ENCODE data around the gene MRGPRG. TPM values are rescaled to one million over a fixed set of nuclear protein-coding genes. Genes with fewer than 3 reads are reported as not detected.

Gene MRGPRG
- polyA plus RNA-seq, 1 donor from 2014 or later, result not detected

DNA sequence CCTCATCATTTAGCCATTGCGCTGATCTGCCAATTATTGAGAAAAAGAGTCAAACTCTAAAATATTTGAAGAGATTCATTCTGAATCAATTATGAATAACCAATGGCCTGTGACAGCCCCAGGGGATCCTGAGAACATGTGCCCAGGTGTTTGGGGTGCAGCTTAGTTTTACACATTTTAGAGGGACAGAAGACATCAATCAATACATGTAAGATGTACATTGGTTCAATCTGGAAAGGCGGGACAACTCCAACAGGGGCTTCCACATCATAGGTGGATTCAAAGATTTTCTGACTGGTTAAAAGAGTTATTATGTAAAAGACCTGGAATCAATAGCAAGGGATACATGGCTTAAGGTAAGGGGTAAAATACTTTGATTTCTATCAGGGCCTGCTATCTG is 18.5 kb upstream of the MRGPRG start:
- no peak for TF ChIP-seq TAF1 (IDR thresholded peaks at IDR 0.05; ENCODE audit: low read depth)
- TF ChIP-seq EZH2 (IDR thresholded peaks at IDR 0.05; ENCODE audit: borderline replicate concordance, insufficient read depth, low read length, poor library complexity, severe bottlenecking), result no peak
- TF ChIP-seq SMC3 (conservative IDR thresholded peaks at IDR 0.05; ENCODE audit: poor library complexity), result no peak
- TF ChIP-seq, protein P1, sequence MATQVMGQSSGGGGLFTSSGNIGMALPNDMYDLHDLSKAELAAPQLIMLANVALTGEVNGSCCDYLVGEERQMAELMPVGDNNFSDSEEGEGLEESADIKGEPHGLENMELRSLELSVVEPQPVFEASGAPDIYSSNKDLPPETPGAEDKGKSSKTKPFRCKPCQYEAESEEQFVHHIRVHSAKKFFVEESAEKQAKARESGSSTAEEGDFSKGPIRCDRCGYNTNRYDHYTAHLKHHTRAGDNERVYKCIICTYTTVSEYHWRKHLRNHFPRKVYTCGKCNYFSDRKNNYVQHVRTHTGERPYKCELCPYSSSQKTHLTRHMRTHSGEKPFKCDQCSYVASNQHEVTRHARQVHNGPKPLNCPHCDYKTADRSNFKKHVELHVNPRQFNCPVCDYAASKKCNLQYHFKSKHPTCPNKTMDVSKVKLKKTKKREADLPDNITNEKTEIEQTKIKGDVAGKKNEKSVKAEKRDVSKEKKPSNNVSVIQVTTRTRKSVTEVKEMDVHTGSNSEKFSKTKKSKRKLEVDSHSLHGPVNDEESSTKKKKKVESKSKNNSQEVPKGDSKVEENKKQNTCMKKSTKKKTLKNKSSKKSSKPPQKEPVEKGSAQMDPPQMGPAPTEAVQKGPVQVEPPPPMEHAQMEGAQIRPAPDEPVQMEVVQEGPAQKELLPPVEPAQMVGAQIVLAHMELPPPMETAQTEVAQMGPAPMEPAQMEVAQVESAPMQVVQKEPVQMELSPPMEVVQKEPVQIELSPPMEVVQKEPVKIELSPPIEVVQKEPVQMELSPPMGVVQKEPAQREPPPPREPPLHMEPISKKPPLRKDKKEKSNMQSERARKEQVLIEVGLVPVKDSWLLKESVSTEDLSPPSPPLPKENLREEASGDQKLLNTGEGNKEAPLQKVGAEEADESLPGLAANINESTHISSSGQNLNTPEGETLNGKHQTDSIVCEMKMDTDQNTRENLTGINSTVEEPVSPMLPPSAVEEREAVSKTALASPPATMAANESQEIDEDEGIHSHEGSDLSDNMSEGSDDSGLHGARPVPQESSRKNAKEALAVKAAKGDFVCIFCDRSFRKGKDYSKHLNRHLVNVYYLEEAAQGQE (IDR thresholded peaks at IDR 0.05; ENCODE audit: borderline replicate concordance), result no peak
- no peak for TF ChIP-seq RAD21 (conservative IDR thresholded peaks at IDR 0.05)
- TF ChIP-seq, protein P2, sequence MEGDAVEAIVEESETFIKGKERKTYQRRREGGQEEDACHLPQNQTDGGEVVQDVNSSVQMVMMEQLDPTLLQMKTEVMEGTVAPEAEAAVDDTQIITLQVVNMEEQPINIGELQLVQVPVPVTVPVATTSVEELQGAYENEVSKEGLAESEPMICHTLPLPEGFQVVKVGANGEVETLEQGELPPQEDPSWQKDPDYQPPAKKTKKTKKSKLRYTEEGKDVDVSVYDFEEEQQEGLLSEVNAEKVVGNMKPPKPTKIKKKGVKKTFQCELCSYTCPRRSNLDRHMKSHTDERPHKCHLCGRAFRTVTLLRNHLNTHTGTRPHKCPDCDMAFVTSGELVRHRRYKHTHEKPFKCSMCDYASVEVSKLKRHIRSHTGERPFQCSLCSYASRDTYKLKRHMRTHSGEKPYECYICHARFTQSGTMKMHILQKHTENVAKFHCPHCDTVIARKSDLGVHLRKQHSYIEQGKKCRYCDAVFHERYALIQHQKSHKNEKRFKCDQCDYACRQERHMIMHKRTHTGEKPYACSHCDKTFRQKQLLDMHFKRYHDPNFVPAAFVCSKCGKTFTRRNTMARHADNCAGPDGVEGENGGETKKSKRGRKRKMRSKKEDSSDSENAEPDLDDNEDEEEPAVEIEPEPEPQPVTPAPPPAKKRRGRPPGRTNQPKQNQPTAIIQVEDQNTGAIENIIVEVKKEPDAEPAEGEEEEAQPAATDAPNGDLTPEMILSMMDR (IDR thresholded peaks at IDR 0.05; ENCODE audit: poor library complexity, severe bottlenecking), result no peak
- Histone ChIP-seq H3K36me3 (ENCODE audit: insufficient read depth, low read length) (no peaks in the 10 kb centered on the region), H3K79me2 (replicated peaks; ENCODE audit: insufficient read depth, low read length) (no peaks in the 10 kb centered on the region), H3K9me2 (ENCODE audit: insufficient read depth, low read length) (no peaks in the 10 kb centered on the region), H3K4me3 (ENCODE audit: low read length) (no peak overlapping the region), H3K27me3 (ENCODE audit: insufficient read depth, low read depth, low read length) (no peaks in the 10 kb centered on the region), H2AFZ (ENCODE audit: low read depth, low read length) (no peak overlapping the region), H4K20me1 (ENCODE audit: insufficient read depth) (no peaks in the 10 kb centered on the region), H3K9ac (ENCODE audit: low read length) (no peak overlapping the region), H3K4me2 (ENCODE audit: low read length) (no peak overlapping the region), H3F3A (ENCODE audit: insufficient read depth, low read length, poor library complexity, severe bottlenecking) (no peaks in the 10 kb centered on the region), H3K9me3 (ENCODE audit: low read length) (no peaks in the 10 kb centered on the region), H3K27ac (ENCODE audit: low read length) (no peak overlapping the region)

DNA sequence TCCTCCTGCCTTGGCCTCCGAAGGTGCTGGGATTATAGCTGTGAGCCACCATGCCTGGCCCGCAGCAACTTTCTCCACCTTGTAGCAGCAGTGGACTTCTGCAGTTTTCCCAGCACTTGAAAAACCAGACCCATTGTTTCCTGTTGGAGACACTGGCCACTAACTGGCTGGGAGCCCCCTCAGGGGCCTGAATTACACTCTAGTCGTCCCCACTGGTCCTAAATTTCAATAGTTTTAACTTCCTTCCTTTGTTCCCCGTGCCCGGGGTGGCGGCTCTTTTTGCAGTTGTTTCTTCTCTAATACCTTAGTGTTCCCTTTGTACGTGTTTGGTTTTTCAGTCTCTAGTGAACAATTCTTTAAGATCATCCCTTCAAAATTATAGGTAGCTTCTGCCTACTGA is 16.2 kb upstream of the MRGPRG start:
- TF ChIP-seq, protein P1 (IDR thresholded peaks at IDR 0.05; ENCODE audit: borderline replicate concordance), result no peak
- TF ChIP-seq EP300 (conservative IDR thresholded peaks at IDR 0.05; ENCODE audit: poor library complexity, severe bottlenecking) (no peak), SMC3 (conservative IDR thresholded peaks at IDR 0.05; ENCODE audit: poor library complexity) (no peak)
- Histone ChIP-seq H4K20me1 (ENCODE audit: insufficient read depth) (no peaks in the 10 kb centered on the region), H3K79me2 (replicated peaks; ENCODE audit: insufficient read depth, low read length) (no peaks in the 10 kb centered on the region), H3K9me3 (ENCODE audit: low read length) (no peaks in the 10 kb centered on the region), H3K9ac (ENCODE audit: low read length) (no peak overlapping the region), H3K27ac (ENCODE audit: low read length) (no peak overlapping the region), H3K9me2 (ENCODE audit: insufficient read depth, low read length) (no peaks in the 10 kb centered on the region), H3F3A (ENCODE audit: insufficient read depth, low read length, poor library complexity, severe bottlenecking) (no peaks in the 10 kb centered on the region), H3K36me3 (ENCODE audit: insufficient read depth, low read length) (no peaks in the 10 kb centered on the region), H3K4me2 (ENCODE audit: low read length) (no peak overlapping the region), H3K27me3 (ENCODE audit: insufficient read depth, low read depth, low read length) (no peaks in the 10 kb centered on the region), H2AFZ (ENCODE audit: low read depth, low read length) (no peak overlapping the region), H3K4me3 (ENCODE audit: low read length) (no peak overlapping the region)

Measured in neural cell (in vitro differentiated cells).